NCI-H146 (cell line): Measurements from ENCODE around the gene ZGPAT.
A peak's percentile ranks its signal among the peaks of the same experiment; 100 is the strongest.
"Not testable (repeated sequence)": the region's sequence is repeated elsewhere in the genome, so short reads cannot be mapped to it uniquely, and the experiment has no call there.

Experiments
- DNase-seq: peaks from one replicate; lab custom pipeline; 2025; lab: John Stamatoyannopoulos, UW

ZGPAT gene

GRCh38 chr20:63765082-63765873 lies 57.4 kb downstream of the ZGPAT start:
- DNase-seq, result no peak

- DNase-seq, result no peak
Observed at GRCh38 chr20:63765902-63766301, 58.1 kb downstream of the ZGPAT start.

GRCh38 chr20:63766695-63767426 lies 59.0 kb downstream of the ZGPAT start:
- no peak for DNase-seq

GRCh38 chr20:63767456-63767855 lies 59.6 kb downstream of the ZGPAT start:
- DNase-seq, result no peak

GRCh38 chr20:63767886-63768285 lies 60.0 kb downstream of the ZGPAT start:
- DNase-seq, result no peak

- DNase-seq, result no peak
Observed at GRCh38 chr20:63768591-63769515, 61.0 kb downstream of the ZGPAT start.

GRCh38 chr20:63769891-63770474 lies 62.1 kb downstream of the ZGPAT start:
- DNase-seq, result no peak

- no peak for DNase-seq
Observed at GRCh38 chr20:63771046-63771707, 63.3 kb downstream of the ZGPAT start.

- DNase-seq, result no peak
Observed at GRCh38 chr20:63772781-63773518, 65.1 kb downstream of the ZGPAT start.

GRCh38 chr20:63773571-63774241 lies 65.9 kb downstream of the ZGPAT start:
- DNase-seq, result no peak

- peak; percentile 30 for DNase-seq
Observed at GRCh38 chr20:63774306-63774705, 66.5 kb downstream of the ZGPAT start.

- peak; percentile 62 for DNase-seq
Observed at GRCh38 chr20:63775096-63775978, 67.5 kb downstream of the ZGPAT start.

GRCh38 chr20:63776875-63777274 lies 69.0 kb downstream of the ZGPAT start:
- not testable (repeated sequence) for DNase-seq

- no peak for DNase-seq
Observed at GRCh38 chr20:63777614-63778013, 69.8 kb downstream of the ZGPAT start.

- no peak for DNase-seq
Observed at GRCh38 chr20:63778034-63778752, 70.4 kb downstream of the ZGPAT start.

- DNase-seq, result no peak
Observed at GRCh38 chr20:63778857-63779256, 71.0 kb downstream of the ZGPAT start.

GRCh38 chr20:63781181-63781580 lies 73.3 kb downstream of the ZGPAT start:
- DNase-seq, result no peak

- peak; percentile 63 for DNase-seq
Observed at GRCh38 chr20:63782051-63782471, 74.2 kb downstream of the ZGPAT start.
